NCI-H446 (cell line): ENCODE data around the gene PNPLA1.
A peak's percentile ranks its signal among the peaks of the same experiment; 100 is the strongest.
"Not testable (repeated sequence)": the region's sequence is repeated elsewhere in the genome, so short reads cannot be mapped to it uniquely, and the experiment has no call there.

ENCODE experiments used
- DNase-seq, 2 experiments: peaks; one replicate each; lab custom pipeline; 2025; lab: John Stamatoyannopoulos, UW

Gene PNPLA1

GRCh38 chr6:36336208-36336710, 66.4 kb downstream of the PNPLA1 start:
- no peak for DNase-seq

DNA sequence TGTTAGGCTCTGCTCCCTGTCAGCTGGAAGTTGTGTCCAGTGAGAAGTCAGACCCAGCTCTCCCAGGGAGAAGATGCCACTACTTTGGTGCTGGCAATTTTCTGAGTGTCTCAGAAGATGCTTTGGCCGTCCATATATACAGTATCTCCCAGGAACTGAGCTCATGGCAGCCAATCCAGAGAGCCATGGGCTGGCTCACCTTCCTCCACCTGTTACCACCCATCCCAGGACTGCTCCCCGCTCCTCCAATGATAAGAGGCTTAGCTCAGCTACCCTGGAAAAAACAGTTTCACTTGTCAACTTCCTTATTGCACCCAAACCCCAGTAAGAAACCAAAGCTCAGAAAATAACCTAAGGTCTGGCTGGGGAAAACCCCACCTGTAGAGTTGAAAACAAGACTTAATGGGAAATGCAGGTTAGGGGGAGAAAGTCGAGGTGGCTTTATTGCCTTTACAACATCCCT, 67.0 kb downstream of the PNPLA1 start, which contains the start of gene BNIP5:
Gene BNIP5, minus strand, starts transcription at position 110 of the 463 bp plus-strand sequence. CDS start 6,198 bp downstream, outside the sequence.
- no peak for DNase-seq

- no peak for DNase-seq
Measured at GRCh38 chr6:36337814-36338213, 68.0 kb downstream of the PNPLA1 start.

- DNase-seq, result not testable (repeated sequence)
Measured at GRCh38 chr6:36338223-36338622, 68.4 kb downstream of the PNPLA1 start.

DNA sequence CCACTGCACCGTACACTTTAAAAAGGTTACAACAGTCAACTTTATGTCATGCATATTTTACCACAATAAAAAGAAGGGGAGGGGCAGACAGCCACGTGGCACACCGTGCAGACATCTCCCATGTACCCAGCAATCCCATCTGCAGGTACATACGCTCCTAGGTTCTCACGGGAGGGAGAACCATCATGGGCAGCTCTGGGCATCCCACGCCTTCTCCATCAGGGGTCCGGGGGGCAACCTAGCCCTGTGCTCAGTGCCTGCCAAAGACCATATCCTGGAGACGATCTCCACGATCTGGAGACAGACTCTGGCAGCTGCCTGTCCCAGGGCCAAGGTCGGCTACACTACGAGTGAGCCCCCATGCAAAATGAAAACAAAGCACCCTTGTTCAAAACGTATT, 69.3 kb downstream of the PNPLA1 start:
- no peak for DNase-seq

GRCh38 chr6:36340306-36340617, 70.4 kb downstream of the PNPLA1 start:
- DNase-seq, result no peak

GRCh38 chr6:36340618-36341454, 71.0 kb downstream of the PNPLA1 start:
- DNase-seq, result peak in 1 of 2 experiments; percentile 61

DNA sequence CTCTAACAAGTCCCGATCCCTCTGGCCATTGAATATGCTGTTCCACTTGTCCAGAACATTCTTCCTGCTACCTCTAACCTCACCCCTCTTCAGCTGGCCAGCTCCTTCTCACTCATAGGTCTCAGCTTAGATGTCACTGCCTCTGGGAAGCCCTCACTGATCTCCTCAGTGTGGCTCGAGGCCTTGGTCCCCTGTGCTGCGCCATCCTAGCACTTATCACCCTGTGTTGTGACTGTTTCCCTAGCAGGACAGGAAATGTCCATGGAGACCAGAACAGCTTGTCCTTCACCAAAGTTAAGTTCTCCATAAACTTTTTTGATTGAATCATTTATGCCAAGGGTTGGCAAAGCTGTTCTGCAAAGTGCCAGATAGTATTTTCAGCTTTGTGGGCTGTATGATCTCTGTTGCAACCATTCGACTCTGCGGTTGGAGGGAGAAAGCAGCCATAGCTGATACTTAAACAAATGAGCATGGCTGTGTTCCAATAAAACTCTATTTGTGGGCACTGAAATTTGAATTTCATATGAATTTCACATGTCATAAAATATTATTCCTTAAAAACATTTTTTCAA, 73.3 kb downstream of the PNPLA1 start:
- no peak for DNase-seq

- DNase-seq, result no peak
Measured at GRCh38 chr6:36345681-36346466, 76.0 kb downstream of the PNPLA1 start.

DNA sequence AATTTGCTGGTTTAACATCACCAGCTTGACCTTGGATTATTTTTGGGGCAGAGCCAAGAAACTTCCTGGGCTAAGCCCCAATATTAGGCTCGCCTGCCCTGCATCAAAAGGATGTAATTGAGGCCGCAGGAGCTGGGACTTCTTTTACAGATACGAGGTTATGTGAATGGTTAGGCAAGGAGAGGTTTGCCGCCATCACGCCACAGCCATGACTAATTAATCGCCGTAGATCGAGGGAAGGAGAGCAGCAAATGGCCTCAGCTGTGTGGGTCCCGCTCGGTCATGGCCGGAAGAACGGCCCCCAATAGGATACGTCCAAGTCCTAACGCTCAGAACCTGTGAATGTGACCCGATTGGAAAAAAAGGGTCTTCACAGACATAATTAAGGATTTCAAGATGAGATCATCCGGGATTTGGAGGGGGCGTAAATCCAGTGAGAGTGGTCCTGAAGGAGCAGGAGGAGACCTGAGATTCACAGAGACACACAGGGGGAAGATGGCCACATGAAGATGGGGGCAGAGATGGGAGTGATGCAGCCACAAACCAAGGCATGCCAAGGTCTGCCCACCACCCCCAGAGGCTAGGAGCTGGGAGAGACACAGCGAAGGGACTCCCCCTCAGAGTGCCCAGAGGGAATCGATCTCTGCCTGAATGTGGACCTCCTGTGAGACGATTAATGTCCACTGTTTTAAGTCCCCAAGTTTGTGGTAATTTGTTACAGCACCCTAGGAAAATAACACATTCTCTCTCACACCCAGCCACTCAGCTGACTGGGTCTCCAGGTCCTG, 76.8 kb downstream of the PNPLA1 start:
- no peak for DNase-seq

DNA sequence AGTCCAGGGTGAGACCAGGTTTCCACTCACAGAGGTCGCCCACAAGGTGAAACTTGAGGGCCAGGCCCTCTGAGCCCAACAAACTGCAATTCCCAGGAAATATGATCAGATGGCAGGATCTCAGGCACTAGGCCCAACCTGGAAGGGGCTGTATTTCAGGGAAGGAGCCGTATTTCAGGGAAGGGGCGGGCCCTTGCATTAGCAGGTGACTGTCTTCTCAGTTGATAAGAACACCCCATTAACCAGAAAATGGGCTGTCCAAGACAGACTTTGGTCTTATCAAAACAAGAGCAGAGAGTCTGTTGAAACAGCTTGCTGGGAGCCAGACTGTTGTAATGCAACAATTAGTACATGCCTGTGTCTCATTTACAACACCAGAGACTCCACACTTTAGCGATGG, 77.8 kb downstream of the PNPLA1 start:
- DNase-seq, result no peak

DNA sequence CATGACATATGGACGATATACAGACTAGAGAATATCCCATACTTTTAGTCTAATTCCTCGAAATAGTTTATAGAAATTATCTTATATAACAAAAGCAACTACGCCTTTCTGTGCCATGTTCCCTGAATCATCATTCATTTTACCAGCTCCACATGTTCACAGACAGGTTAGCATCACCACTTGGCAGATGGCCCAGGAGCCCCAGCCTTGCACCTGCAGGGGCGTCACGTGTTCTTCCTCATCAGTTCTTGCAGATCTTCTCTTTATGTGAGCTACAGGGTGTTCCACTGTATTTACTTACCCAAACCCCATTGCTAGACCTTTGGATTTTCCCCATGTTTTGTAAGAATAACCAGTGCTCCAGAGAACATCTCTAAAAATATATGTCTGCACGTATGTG, 79.4 kb downstream of the PNPLA1 start:
- DNase-seq, result no peak

DNA sequence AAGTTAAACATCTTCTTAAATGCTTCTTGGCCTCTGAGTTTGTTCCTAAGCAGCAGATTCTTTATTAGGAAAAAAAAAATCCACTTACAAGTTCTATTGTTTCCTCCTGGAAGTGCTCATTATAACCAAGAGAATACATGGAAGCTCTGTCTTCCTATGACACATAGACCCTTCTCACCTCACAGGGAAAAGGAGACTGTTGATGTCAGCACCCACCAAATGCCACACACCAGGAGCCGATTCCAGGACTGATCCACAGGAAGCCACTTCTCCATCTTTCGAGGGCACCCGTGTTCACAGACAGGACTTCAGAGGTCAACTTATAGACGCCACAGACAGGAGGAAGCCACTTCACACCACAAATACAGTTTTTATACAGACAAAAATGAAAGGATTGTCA, 80.2 kb downstream of the PNPLA1 start:
- no peak for DNase-seq

DNA sequence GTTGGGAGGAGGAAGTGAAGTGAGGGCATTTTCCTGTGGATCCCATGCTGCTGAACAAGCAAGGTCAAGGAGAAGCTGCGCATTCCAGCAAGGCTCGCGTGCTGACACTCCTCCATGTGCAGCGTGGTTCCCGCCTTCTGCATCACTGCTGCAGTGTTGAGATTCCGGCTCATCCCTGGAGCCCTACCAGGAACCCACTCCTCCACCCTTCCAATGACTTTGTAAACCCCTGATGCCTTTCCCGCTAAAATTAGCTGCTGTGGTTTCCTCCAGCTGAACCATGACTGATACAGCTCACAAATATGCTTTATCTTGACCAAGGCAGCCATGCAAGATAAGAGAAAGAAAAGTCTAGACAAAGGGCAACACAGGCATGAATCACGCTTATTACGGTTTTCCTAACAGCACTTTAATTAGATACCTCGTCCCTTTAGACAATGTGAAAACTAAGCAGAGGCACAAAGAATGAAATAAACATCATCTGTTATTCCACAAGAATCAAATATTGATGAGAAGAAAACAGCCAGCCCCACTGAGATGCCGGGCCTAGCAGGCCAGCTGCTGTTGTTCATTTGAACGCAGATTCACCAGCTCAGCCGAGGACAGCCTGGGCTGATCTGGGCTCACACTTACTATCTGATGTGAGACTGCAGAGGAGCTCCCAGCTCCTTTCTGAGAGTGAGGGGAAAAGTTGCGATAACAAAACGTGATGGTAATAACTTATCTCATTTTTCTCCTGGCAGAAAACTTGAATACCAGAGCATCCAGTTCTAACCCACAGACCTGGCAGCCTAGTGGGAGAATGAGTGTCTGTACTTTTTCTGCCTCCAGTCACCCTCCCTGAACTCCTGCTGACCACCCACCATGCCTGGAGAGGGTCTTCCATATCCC, 81.1 kb downstream of the PNPLA1 start:
- no peak for DNase-seq

DNA sequence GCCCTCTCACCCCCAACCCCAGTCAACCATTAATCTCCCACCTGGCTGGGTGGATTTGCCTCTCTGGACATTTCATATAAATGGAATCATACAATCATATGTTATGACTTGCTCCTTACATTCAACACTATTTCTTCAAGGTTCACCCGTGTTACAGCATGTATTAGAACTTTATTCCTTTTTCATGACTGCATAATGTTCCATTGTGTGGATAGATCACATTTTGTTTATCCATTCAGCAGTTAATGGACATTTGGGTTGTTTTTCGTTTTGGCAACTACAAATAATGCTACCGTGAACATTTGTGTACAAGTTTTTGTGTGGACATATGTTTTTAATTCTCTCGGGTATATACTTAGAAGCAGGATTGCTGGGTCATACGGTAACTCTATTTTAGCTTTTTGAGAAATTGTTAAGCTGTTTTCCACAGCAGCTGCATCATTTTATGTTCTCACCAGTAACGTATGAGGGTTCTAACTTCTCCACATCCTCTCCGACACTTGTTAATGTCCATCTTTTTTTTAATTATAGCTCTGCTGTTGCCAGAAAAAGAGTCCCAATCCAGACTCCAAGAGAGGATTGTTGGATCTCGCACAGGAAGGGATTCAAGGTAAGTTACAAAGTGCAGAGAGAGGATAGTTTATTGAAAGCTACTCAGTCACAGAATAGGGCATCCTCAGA, 82.8 kb downstream of the PNPLA1 start:
- DNase-seq, result no peak

DNA sequence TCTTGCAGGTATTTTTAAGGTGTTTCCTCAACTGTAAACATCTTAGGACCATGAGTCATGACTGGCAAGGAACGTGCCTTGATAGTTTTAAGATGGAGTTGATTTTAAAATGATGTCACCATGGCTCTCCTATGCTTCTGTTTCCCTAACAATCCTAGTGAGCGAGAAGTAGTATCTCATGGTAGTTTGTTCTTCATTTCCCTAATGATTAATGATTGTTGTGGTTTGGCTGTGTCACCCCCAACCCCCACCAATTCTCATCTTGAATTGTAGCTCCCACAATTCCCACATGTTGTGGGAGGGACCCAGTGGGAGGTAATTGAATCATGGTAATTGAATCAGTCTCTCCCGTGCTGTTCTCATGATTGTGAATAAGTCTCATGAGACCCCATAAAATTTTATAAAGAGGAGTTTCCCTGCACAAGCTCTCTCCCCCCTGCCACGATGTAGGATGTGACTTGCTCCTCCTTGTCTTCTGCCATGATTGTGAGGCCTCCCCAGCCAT, 83.6 kb downstream of the PNPLA1 start:
- DNase-seq, result no peak

DNA sequence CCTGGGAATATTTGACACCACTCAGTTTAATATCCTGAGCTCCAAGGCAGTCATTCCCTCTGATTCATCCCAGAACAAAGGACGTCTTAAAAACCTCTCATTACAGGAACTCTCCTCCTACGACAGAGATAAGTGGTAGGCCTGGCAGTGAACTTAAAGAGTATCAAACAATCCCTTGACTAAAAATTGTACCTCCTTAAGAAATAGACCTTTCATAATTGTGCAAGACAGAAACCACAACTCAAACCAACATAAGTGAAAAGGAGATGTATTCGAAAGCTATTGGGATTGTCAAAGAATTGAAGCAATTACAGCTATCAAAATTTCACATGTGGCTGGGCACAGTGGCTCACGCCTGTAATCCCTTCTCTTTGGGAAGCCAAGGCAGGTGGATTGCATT, 86.0 kb downstream of the PNPLA1 start:
- DNase-seq, result no peak

DNA sequence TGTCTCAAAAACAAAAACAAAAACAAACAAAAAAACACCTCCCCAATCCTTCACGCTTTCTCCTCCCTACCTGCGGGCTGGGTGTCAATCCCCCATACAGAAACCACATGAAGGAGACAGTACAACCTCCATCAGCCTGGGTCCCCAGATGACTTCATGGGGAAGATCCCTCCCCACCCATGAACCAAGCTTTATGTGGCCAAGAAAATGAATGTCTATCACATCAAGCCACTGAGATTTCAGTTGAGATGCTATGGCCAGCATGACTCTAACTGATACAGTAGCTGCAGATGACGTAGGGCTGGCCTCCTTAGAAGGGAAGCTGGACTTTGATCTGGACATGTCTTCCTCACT, 88.0 kb downstream of the PNPLA1 start:
- DNase-seq, result no peak
